Putamen (tissue), 1 donor: ENCODE data around the gene IL32.

Experiments
- DNase-seq: peaks from one replicate; pipeline ENCODE4 v3.0.0-alpha.2; 2016; ENCODE audit warnings: low spot score

The IL32 gene

DNA sequence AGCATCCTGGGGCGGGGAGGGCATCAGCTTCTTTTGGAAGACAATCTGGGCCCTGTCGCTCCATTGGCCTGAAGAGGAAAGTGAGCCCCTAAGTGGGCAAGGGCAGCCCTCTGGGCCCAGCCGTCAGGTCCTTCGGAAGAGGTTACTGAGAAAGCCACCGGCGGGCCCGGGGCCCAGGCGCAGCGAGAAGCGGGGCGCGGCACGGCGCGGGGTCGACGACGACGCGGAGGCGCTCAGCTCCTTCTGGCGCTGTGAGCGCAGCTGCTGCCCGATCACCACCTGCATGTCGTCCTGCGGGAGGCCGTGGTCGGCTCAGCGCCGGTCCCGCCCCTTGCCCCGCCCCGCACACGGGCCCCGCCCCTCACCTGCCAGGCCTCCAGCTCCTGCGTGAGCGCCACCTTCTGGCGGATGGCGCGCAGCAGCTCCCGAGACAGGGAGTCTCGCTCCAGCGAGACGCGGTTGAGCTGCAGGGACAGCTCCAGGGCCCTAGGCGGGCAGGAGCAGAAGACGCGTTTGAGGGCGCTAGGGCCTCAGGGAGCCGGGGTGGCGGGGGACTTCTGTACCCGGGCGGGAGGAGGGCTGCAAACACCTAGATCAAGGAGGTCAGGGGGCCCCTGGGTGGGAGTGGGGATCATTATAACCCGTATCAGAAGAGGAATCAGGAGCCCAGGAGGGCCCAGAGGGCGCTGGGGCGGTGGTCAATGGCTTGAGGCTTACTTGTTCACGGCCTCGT, 37.3 kb upstream of the IL32 start:
- peak; percentile 68 for DNase-seq

DNA sequence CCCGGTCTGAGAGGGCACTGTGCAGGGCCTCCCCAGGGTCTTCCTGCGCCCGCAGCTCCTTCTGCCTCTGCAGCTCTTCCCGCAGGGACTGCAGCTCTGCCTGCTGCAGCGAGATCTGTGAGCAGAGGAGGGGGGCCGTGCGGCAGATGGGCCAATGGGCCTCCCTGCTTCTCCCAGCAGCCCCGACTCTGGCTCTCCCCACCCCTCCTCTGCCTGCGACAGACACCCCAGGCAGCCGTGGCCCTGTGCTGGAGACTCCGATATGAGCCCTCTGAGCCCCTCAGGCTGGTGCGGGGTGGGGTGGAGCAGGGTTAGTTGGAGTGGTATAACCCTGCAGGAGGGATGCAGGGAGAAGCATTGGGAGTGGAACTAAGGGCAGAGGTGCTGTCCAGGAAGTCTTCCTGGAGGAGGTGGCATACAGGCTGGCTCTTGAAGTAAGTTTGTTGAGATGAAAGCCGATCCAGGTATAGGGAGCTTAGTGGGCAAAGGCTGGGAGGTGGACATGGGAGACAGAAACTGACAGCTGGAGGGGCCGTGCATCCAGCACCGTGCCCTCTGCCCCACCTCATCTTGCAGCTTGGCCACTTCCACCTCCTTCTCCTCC, 36.6 kb upstream of the IL32 start:
- no peak for DNase-seq

DNA sequence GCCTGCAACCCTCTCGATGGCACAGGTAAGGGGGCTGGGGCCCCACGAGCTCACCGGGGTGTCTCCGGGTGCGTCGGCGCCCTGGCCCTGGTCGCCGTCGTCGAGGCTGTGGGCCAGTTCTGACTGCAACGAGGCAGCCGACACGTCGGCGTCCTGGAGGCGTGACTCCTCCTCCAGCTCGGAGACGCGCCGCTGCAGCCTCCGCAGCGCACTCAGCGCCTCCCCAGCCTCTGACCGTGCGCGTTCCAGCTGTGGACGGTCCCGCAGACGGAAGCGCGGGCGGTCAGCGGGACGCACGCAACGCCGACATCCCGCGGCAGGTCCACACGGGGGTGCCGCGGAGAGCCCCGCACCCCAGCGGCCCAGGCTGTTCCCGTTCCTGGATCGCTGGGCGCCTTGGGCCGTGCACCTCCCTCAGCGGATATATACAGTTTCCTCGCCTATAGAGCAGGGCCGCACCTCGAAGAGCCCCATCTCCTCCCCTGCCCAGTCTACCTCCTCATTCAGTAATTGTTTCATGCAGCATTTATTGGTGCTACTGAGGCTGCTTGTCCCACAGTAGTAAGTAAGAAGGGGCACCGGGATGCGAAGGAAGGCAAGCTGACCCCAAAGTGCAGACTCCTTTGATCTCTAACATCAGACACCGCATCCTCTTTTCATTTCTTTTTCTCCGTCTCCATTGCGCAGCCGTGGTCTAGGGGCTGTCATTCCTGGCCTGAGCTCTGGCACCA, 35.8 kb upstream of the IL32 start:
- DNase-seq: no peak

DNA sequence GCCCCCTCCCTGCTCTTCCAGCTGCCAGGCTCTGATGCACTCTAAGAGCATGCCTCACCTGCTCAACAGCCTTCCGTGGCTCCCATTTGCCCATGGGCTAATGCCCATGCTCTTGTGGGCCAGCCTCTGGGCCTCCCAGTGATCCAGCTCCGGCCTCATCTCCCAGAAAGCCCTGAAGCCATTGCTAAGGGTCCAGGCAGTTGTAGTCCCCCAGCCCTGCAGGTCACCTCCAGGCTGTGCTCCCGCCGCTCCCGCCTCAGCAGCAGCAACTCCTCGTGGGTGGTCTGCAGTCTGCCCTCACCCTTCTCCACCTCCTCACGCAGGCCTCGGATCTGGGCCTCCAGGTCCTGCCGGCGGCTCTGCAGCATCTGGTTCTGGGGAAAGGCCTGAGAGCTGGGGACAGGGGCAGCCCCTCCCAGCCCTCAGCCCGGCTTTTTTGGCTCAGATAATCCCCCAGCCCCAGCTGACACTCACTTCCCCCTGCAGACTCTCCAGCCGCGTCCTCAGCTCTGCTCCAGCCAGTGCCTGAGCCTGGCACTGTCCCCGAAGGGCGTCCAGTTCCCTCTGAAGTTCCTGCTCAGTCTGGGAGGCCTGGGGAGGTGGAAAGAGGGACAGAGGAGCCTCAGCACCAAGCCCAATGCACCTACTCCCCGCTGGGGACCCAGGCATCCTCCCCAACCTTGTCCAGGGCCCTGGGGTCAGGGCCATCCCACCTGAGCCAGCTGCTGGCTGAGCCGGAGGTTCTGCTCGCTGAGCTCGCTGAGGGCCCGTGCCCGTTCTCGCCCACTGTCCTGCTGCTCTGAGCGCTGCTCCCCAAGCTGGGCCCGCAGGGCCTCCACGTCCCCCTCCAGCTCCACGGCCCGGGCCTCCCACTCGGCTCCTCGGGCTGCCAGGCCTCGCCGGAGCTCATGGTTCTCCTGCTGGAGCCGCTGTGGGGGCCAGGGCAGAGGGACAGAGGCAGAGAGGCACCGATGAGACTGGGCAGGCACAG, 34.9 kb upstream of the IL32 start:
- no peak for DNase-seq

DNA sequence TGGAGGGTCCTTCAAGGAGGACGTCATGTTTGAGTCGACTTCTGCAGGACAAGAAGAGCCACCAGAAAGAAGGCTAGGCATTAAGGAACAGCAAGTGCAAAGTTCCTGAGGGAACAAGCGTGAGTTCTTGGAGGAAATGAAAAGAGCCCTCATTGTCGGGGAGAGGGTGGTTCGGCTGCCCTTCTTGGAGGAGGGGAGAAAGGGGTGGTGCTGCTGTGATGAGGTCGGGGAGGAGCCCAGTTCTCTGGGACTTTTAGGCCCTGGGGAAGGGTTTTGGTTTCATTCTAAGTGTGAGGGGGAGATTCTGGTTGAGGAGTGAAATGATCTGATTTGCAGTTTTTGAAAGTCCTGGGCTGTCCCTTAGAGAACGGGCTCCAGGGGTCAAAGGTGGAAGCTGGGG, 32.8 kb upstream of the IL32 start:
- DNase-seq: no peak

DNA sequence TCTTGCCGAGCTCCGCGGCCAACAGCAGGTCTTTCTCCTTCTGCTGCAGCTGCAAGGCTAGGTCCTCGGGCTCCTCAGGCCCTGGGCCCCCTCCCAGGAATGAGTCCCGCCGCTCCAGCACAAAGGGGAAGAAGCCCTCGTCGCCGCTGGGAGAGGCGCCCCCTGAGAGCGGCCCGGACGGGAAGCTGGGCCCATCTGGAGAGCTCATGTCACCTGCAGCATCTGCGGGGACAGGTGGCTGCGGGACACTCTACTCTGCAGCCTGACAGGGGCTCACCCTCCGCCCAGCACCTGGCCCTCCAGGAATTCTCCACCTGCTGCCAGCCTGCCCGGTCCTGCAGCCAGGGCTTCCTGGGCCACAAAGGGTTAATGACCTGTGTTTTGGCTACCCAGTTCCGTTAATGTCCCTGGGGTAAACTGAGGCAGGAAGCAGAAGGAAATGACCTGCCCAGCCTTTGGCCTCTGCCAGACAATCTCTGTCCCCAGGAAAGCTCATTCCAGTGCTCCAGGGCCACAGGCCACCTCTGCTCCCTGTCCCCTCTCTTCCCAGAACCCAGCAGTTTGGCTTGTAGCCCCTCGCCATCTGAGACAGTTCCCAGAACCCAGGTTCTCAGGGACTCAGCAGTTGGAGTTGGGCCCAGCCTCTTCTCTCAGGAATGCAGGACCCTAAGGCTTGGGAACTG, 30.0 kb upstream of the IL32 start:
- DNase-seq: no peak

DNA sequence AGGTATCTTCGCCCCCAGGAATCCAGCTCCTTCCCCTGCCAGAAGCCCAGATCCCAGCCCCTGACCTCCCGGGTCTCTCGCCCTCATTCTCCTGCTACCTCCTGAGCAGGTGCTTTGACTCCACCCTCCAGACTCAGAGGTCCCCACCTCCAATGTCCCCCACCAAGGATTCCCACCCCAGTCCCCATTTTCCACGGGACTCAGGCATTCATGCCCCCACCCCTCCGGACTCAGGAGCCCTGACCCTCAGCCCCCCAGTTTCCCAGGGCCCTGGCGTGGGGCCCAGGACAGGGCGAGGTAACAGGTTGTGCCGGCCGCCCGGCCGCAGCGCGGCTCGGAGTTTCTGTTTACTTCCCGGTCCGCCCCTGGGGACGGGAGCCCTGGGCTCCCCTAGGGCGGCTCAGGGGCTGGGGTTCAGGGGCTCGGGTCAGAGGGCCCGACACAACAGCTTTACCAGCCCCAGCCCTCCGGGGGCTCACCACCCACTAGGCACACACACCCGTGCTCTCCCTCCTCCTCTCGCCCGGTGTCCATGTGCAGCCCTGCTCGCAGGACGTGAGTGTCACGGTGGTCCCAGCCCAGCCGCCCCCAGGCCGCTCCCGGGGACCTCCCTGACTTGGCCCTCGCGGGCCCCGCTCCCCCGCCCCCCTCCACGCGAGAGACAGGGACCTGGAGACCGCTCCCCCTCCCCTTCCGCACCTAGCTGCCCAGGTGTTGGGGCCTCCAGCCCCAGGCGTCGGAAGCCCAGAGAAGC, 29.3 kb upstream of the IL32 start:
- no peak for DNase-seq

DNA sequence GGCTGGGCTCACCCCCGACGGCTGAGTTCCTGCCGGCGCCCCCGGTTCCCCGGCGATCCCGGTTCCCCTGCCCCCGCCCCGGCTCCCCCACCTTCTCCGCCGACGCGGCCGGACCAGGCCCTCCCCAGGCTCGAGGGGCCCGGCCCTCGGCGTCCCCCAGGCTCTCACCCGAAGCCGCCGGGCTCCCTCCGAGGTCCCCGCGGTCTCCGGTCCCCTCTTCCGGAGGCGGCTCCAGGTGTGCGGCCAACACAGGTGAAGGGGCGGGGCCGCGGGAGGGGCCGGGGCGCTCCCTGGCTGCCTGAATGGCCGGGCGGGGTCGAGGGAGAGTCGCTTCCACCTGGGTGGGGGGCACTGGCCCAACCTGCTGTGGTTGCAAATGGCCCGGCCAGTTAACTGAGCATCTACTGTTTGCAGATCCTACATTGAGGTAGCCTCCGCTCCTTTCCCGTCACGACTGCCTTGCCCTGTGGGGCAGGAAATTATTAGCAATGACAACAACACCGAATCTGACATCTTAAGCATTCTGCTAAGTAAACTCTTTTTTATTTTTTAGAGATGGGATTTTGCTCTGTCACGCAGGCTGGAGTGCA, 28.6 kb upstream of the IL32 start, which contains the start of gene BICDL2:
Gene BICDL2, minus strand, starts transcription at position 219 of the 590 bp plus-strand sequence. CDS start 1,448 bp downstream, outside the sequence.
- DNase-seq: no peak

DNA sequence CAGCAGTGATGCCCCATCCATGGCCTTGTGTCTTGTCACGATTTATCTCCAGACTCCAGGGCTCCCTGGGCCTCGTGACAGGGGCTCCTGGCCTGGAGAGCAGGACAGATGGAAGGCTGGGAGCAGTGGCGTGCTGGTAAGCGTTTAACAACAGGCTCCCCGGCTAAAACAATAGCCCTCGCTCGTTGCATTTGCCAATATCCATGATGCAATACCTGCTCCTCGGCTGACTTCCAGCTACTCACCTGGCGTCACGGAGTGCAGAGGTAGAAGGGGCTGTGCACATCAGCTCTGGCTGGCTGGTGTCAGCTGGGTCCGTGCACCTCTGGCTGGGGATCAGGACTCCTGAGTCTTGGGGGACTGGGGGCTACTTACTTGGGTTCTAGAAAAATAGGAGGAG, 27.2 kb upstream of the IL32 start:
- DNase-seq: no peak

DNA sequence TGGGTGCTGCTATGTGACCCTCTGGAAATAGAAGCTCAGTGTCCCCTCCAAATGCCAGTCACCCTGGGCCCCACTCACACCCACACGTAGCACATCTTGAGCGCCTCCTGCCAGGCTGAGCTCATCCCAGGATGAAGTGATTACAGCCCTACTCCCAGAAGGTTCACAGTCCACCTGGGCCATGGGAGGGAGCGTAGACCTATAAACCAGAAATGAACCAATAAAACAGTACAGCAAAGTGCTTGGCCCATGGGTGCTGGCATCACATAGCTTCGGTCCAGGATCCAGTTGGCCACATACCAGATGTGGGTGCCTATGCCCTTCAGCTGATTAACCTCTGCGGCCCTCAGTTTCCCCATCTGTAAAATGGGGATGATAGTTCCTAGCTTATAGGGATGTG, 26.5 kb upstream of the IL32 start:
- DNase-seq: no peak

DNA sequence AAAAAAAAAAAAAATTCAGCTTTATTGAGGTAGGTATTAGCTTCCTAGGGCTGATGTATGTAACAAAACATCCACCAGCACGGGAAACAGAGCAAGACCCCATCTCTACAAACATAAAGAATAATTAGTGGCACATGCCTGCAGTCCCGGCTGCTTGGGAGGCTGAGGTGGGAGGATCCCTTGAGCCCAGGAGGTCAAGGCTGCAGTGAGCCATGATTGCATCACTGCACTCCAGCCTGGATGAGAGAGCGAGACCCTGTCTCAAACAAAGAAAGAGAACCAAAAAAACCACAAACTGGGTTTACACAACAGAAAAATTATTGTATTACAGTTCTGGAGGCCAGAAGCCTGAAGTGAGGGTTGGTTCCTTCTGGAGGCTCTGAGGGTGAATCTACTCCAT, 23.1 kb upstream of the IL32 start:
- DNase-seq: no peak

DNA sequence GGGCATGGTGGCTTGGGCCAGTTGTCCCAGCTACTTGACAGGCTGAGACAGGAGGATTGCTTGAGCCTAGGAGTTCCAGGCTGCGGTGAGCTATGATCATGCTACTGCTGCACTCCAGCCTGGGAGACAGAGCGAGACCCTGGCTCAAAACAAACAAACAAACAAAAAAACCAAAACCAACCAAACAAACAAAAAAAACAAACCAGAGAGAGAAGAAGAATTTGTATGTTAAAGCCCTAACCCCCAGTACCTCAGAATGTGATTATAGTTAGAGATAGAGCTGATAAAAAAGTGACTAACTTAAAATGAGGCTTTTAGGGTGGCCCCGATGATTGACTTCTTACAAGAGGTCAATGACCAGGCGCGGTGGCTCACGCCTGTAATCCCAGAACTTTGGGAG, 20.7 kb upstream of the IL32 start:
- no peak for DNase-seq

DNA sequence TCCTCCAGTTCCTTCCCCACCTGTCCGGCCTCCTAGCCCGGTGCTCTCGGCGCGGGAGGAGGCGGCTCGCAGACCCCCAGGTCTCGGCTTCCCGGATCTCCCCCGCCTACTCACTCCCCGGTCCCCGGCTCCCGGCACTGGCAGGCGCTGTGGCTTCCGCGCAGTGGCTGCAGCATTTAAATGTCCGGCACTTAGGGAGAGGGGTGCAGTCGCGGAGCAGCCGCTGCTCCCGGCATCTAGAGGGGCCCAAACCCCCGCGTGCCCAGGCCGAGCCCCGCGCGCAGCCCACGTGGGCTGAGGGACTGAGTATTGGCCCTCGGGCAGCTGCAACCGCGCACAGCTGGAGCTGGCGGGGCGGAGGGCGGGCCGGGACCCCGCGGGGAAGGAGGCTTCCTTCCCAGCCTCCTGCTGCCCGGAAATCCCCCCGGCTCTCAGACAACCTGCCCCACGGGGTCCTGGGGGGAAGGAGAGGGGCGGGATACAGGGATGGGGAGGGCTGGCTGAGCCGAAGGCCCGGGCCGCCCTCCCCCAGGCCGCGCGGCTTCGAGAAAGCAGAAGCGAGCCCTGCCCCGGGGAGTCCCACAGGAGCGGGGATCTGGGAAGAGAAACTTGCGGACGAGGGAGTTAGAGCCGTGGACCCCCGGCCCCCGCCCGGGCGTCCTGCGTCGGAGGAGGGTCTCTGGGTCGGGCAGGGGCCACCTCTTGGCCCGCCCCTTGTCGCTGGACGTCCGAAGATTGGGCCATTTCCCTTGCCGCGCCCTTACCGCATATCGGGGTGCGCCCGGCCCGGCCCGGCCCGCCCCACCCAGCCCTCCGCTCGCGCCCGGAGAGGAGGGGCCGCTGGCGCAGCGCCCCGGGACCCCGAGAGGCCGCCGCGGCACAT, 19.4 kb upstream of the IL32 start, which contains the start of gene MMP25:
Gene MMP25, plus strand, starts transcription at position 804 of the 883 bp plus-strand sequence. CDS start 357 bp downstream, outside the sequence.
- no peak for DNase-seq

DNA sequence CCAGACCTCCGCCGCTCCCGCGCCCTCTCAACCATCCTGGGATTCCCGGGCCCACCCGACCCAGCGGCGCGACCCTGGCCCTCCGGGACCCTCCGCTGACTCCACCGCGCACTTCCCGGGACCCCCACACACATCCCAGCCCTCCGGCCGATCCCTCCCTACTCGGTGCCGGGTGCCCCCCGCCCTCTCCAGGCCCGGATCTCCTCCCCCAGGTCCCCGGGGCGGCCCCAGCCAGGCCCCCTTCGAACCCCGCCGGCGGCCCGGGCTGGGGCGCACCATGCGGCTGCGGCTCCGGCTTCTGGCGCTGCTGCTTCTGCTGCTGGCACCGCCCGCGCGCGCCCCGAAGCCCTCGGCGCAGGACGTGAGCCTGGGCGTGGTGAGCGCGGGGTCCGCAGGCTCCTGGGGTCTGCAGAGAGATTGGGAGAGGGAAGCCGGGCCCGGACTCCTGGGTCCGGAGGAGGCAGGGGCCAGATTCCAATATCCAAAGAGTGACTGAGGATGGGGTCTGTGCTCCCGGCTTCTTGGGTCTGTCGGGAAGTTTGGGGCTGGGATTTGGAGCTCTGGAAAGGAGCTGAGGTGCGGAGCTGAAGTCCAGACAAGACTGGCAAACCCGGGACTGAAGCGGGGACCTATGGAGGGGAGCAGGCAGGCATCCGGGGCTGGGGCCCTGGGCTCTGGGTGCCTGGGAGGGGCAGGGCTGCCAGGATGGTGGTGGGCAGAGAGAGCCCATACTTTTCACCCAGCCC, 18.6 kb upstream of the IL32 start:
- DNase-seq: no peak

DNA sequence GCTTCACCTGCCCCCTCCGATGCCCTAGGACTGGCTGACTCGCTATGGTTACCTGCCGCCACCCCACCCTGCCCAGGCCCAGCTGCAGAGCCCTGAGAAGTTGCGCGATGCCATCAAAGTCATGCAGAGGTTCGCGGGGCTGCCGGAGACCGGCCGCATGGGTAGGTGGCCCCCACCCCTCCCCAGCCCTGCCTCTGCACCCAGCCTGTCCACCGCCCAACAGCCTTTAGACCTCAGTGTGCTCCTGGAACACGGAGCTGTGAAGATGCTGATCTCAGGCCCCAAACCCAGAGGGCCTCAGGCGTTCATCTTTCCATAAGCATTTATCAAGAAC, 18.1 kb upstream of the IL32 start:
- DNase-seq: no peak

DNA sequence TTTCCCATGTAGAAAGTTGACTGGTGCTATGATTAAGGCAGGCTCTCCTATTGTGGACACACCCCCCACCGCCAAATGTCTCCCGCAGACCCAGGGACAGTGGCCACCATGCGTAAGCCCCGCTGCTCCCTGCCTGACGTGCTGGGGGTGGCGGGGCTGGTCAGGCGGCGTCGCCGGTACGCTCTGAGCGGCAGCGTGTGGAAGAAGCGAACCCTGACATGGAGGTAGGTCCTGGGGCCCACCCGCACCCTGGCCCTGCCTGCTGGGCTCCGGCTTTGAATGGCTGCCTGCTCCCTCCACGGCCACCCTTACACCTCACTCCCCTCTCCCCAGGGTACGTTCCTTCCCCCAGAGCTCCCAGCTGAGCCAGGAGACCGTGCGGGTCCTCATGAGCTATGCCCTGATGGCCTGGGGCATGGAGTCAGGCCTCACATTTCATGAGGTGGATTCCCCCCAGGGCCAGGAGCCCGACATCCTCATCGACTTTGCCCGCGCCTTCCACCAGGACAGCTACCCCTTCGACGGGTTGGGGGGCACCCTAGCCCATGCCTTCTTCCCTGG, 15.4 kb upstream of the IL32 start:
- DNase-seq: no peak

DNA sequence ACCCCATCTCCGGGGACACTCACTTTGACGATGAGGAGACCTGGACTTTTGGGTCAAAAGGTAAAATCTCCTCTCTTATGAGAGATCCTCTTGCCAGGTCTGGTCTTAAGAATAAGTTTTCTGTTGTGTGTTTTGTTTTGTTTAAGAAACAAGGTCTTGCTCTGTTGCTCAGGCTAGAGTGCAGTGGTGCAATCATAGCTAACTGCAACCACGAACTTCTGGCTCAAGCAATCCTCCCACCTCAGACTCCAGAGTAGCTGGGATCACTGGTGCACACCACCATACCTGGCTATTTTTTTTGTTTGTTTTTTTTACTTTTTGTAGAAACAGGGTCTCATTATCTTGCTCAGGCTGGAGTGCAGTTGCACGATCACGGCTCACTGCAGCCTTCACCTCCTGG, 15.0 kb upstream of the IL32 start:
- no peak for DNase-seq

DNA sequence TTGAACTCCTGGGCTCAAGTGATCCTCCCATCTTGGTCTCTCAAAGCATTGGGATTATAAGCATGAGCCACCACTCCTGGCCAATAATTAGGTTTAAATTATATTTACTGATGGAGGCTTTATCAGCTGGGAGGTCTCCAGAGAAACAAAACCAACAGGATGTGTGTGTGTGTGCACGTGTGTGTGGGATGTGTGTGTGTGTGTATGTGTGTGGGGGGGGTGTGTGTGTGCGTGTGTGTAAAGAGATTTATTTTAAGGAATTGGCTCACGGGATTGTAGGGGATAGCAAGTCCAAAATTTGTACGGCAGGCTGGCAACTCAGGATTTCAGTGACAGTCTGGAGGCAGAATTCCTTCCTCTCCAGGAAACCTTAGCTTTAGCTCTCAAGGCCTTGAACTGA, 14.4 kb upstream of the IL32 start:
- no peak for DNase-seq
